Endothelial cell of umbilical vein (primary cell): ENCODE results near the gene ACTR3C. TPM values are rescaled to one million over a fixed set of nuclear protein-coding genes. Genes with fewer than 3 reads are reported as not detected.

Experiments
- BruUV-seq: library from RNA; stranded (reverse); fragments of 400-500 nt; replicated peaks from 2 replicates; lab custom pipeline; 2021; lab: Mats Ljungman, UMichigan
- CTCF ChIA-PET: fragments of 300-600, 350-600 bp; sonication (Branson Sonifier 250); formaldehyde crosslinking; loops from one replicate; lab custom pipeline; 2021; ENCODE audit warnings: antibody characterized with exemption, inconsistent platforms; lab: Charles Lee
- POLR2A ChIA-PET: fragments of 300-600, 350-600 bp; sonication (Branson Sonifier 250); formaldehyde crosslinking; loops from one replicate; lab custom pipeline; 2021; ENCODE audit warnings: antibody characterized with exemption, inconsistent platforms; lab: Charles Lee
- DNase-seq: peaks from one replicate; pipeline ENCODE4 v3.0.0-alpha.2; 2011; ENCODE audit warnings: low read depth, low spot score
- FAIRE-seq: peaks from 2 replicates; lab custom pipeline; 2011; peaks lifted over from hg19 to GRCh38; lab: Jason Lieb, UNC
- H2AFZ ChIP-seq: 2 replicates; pipeline ENCODE4 v1.6.0; 2012; ENCODE audit warnings: low read depth, low read length, control low read depth, inconsistent platforms
- H3K27ac ChIP-seq: 2 replicates; pipeline ENCODE4 v1.5.1; 2011; ENCODE audit warnings: low read depth, mild to moderate bottlenecking, control low read depth, low read length, moderate library complexity; ENCODE audit not compliant: insufficient read depth
- H3K27me3 ChIP-seq, 2 experiments: 2 replicates each; pipeline versions ENCODE4 v1.6.0 to v1.6.1; 2011; ENCODE audit warnings: low read length in 2 of 2, mixed read lengths in 1 of 2; ENCODE audit not compliant: control insufficient read depth in 2 of 2, insufficient read depth in 2 of 2
- H3K36me3 ChIP-seq, 2 experiments: 2 replicates in 1 of 2; 3 replicates in 1 of 2; pipeline ENCODE4 v1.5.1; 2011; ENCODE audit warnings: low read length in 2 of 2, mild to moderate bottlenecking in 1 of 2, moderate library complexity in 1 of 2; ENCODE audit not compliant: control insufficient read depth in 2 of 2, insufficient read depth in 2 of 2; ENCODE audit errors: extremely low read depth in 1 of 2
- H3K4me1 ChIP-seq: 3 replicates; pipeline ENCODE4 v1.5.1; 2011; ENCODE audit warnings: mild to moderate bottlenecking, low read length; ENCODE audit not compliant: control insufficient read depth, insufficient read depth; ENCODE audit errors: extremely low read depth
- H3K4me2 ChIP-seq: 2 replicates; pipeline ENCODE4 v1.6.1; 2011; ENCODE audit warnings: low read length, control low read depth, mixed read lengths; ENCODE audit not compliant: insufficient read depth
- H3K4me3 ChIP-seq, 3 experiments: fragments of 200-600 bp in 1 of 3; sonication (generic), shearing (Covaris generic) in 1 of 3; replicated peaks in 1 of 3; 2 replicates each; pipeline ENCODE4 v1.5.1; 2011 to 2016; ENCODE audit warnings: control low read depth in 3 of 3, low read length in 3 of 3, mild to moderate bottlenecking in 2 of 3, inconsistent platforms in 1 of 3, low read depth in 1 of 3, moderate library complexity in 1 of 3; ENCODE audit not compliant: insufficient read depth in 1 of 3
- H3K79me2 ChIP-seq: 2 replicates; pipeline ENCODE4 v1.6.0; 2012; ENCODE audit warnings: low read length, inconsistent platforms; ENCODE audit not compliant: control insufficient read depth, insufficient read depth
- H3K9ac ChIP-seq: replicated peaks from 2 replicates; pipeline ENCODE3; 2011; ENCODE audit warnings: low read length, control low read depth; ENCODE audit not compliant: insufficient read depth; ENCODE audit errors: extremely low read depth
- H3K9me1 ChIP-seq: replicated peaks from 3 replicates; pipeline ENCODE4 v1.6.0; 2011; ENCODE audit warnings: mild to moderate bottlenecking, low read length; ENCODE audit not compliant: control insufficient read depth, insufficient read depth; ENCODE audit errors: extremely low read depth
- H3K9me3 ChIP-seq: replicated peaks from 2 replicates; pipeline ENCODE4 v1.5.1; 2012; ENCODE audit warnings: low read length, inconsistent platforms; ENCODE audit not compliant: control insufficient read depth, insufficient read depth
- H4K20me1 ChIP-seq: replicated peaks from 2 replicates; pipeline ENCODE3; 2011; ENCODE audit warnings: mild to moderate bottlenecking, low read length; ENCODE audit not compliant: control insufficient read depth, insufficient read depth; ENCODE audit errors: extremely low read depth
- CTCF ChIP-seq, 2 donors: IDR thresholded peaks; 1 replicate in 1 of 2; 2 replicates in 1 of 2; pipeline ENCODE4 v1.5.1; 2011; ENCODE audit warnings: low read length in 2 of 2, mild to moderate bottlenecking in 2 of 2, moderate library complexity in 2 of 2, control low read depth in 1 of 2, inconsistent platforms in 1 of 2, low read depth in 1 of 2; ENCODE audit not compliant: insufficient read depth in 1 of 2; ENCODE audit errors: extremely low read depth in 1 of 2
- EZH2 ChIP-seq: IDR thresholded peaks from 2 replicates; pipeline ENCODE4 v1.6.1; 2012; ENCODE audit warnings: borderline replicate concordance, low read depth, mild to moderate bottlenecking, moderate library complexity, low read length, inconsistent platforms; ENCODE audit not compliant: severe bottlenecking
- FOS ChIP-seq: IDR thresholded peaks from 2 replicates; pipeline ENCODE4 v1.6.1; 2011; ENCODE audit warnings: mild to moderate bottlenecking, low read length, moderate library complexity, borderline replicate concordance; ENCODE audit not compliant: insufficient read depth
- GATA2 ChIP-seq: IDR thresholded peaks from 2 replicates; pipeline ENCODE4 v1.7.0; 2011; ENCODE audit warnings: low read depth, mild to moderate bottlenecking, moderate library complexity, mixed read lengths, low read length; ENCODE audit not compliant: insufficient read length, insufficient read depth
- JUN ChIP-seq: IDR thresholded peaks from 2 replicates; pipeline ENCODE4 v1.6.1; 2011; ENCODE audit warnings: borderline replicate concordance, low read depth; ENCODE audit not compliant: insufficient read length, insufficient read depth
- MAX ChIP-seq: IDR thresholded peaks from 2 replicates; pipeline ENCODE4 v1.6.1; 2011; ENCODE audit not compliant: insufficient read depth, insufficient read length
- MYC ChIP-seq: IDR thresholded peaks from one replicate; pipeline ENCODE4 v1.6.1; 2011; ENCODE audit warnings: mild to moderate bottlenecking, low read depth, low read length
- POLR2A ChIP-seq: IDR thresholded peaks from 2 replicates; pipeline ENCODE4 v1.6.1; 2012; ENCODE audit warnings: low read depth, mild to moderate bottlenecking, control low read depth, low read length
- POLR2AphosphoS5 ChIP-seq: IDR thresholded peaks from 2 replicates; pipeline ENCODE4 v1.6.1; 2012; ENCODE audit warnings: low read depth, mild to moderate bottlenecking, control low read depth, low read length, moderate library complexity; ENCODE audit not compliant: insufficient read depth
- dilution Hi-C: fragments of 300-500 bp; cut with MboI; formaldehyde crosslinking; loops from one replicate; pipeline ENCODE4 v1.15.0; 2019; ENCODE audit warnings: low sequenced_read_pairs; ENCODE audit not compliant: extremely low pct_ligation_motif_present
- intact Hi-C: fragments of 100-400 bp; cut with micrococcal nuclease; formaldehyde crosslinking; loops from one replicate; pipeline ENCODE4 v1.10.0; 2022
- polyA plus RNA-seq, 4 experiments: library from polyadenylated mRNA; depleted of rRNA in 3 of 4; stranded (reverse) in 3 of 4; unstranded in 1 of 4; fragments of >200 nt; gene quantifications; 2 replicates each; pipeline versions ENCODE4 v1.2.1 to v1.2.3, GENCODE V29; 2011 to 2012; ENCODE audit warnings: missing spikeins in 1 of 4
- total RNA-seq: library from RNA; stranded (reverse); gene quantifications from 2 replicates; pipeline ENCODE4 v1.2.3, GENCODE V29; 2021

The ACTR3C gene
- total and polyA plus RNA-seq, 2 donors (not counting 3 experiments of a cell fraction or from before 2014, with no cell fraction given), result 0.33 TPM; not detected in 1

- intact Hi-C loops, result no loop called here
- no peak for TF ChIP-seq MAX
- no peak for TF ChIP-seq MYC
- no peak for TF ChIP-seq JUN
- no peak for TF ChIP-seq FOS
- TF ChIP-seq POLR2A, result no peak
- no peak for TF ChIP-seq GATA2
- TF ChIP-seq POLR2AphosphoS5, result no peak
- TF ChIP-seq EZH2, result no peak
- no peak for TF ChIP-seq CTCF (IDR thresholded peaks at IDR 0.05; ENCODE audit: extremely low read depth in 1 of 2, insufficient read depth in 1 of 2, low read depth in 1 of 2, low read length in 2 of 2)
- Histone ChIP-seq H3K27me3 (no peaks in the 10 kb centered on the region), H3K4me3 (no peak overlapping the region), H3K4me1 (peaks cover 9% of the 10 kb centered on the region), H3K4me2 (no peak overlapping the region), H3K9ac (no peak overlapping the region), H3K36me3 (no peaks in the 10 kb centered on the region), H3K9me1 (no peaks in the 10 kb centered on the region), H3K79me2 (no peaks in the 10 kb centered on the region), H3K27ac (no peak overlapping the region), H3K9me3 (no peaks in the 10 kb centered on the region), H4K20me1 (no peaks in the 10 kb centered on the region), H2AFZ (no peak overlapping the region)
- POLR2A ChIA-PET, result no interaction called here
- no peak for DNase-seq
- BruUV-seq, result no TSS peak
- no peak for FAIRE-seq
- CTCF ChIA-PET, result interaction anchor here (1.0 to 1.2 kb wide), 2 partner anchors 17 to 88 kb away, joined by 4 read pairs; no protein-coding TSS in a partner anchor
- dilution Hi-C loops, result no loop called here
Measured at GRCh38 chr7:150360363-150361058, 37.2 kb upstream of the ACTR3C start.
